H1 (cell line): ENCODE data around the gene RPP30. TPM values are rescaled to one million over a fixed set of nuclear protein-coding genes. Genes with fewer than 3 reads are reported as not detected.

Source experiments
- CTCF ChIA-PET: fragments of 300-600 bp; sonication (Branson Sonifier 250); formaldehyde crosslinking; loops from one replicate; lab custom pipeline; 2021; ENCODE audit not compliant: partially characterized antibody; lab: Charles Lee
- POLR2A ChIA-PET: fragments of 300-600 bp; sonication (Branson Sonifier 250); formaldehyde crosslinking; loops from one replicate; lab custom pipeline; 2021; ENCODE audit warnings: inconsistent platforms; ENCODE audit not compliant: partially characterized antibody; lab: Charles Lee
- DNase-seq, 2 experiments: peaks; one replicate each; pipeline versions ENCODE4 v3.0.0 to v3.0.0-alpha.2; 2010 to 2022; ENCODE audit warnings: low spot score in 2 of 2, low read depth in 1 of 2, mixed read lengths in 1 of 2
- FAIRE-seq: peaks from 2 replicates; lab custom pipeline; 2011; peaks lifted over from hg19 to GRCh38; lab: Jason Lieb, UNC
- H2AFZ ChIP-seq: 2 replicates; pipeline ENCODE4 v1.8.1; 2012; ENCODE audit warnings: low read length, inconsistent platforms
- H2AK5ac ChIP-seq: 2 replicates; pipeline ENCODE4 v1.6.1; 2013; ENCODE audit warnings: low read depth, low read length
- H2BK120ac ChIP-seq: replicated peaks from 2 replicates; pipeline ENCODE3; 2013; ENCODE audit warnings: low read depth, low read length, inconsistent platforms
- H2BK12ac ChIP-seq: 2 replicates; pipeline ENCODE4 v1.6.1; 2013; ENCODE audit warnings: low read depth, low read length
- H2BK15ac ChIP-seq: 2 replicates; pipeline ENCODE4 v1.6.1; 2013; ENCODE audit warnings: low read length
- H2BK20ac ChIP-seq: 2 replicates; pipeline ENCODE4 v1.6.1; 2013; ENCODE audit warnings: low read length
- H2BK5ac ChIP-seq: 2 replicates; pipeline ENCODE4 v1.6.1; 2013; ENCODE audit warnings: low read depth, low read length
- H3K14ac ChIP-seq: 2 replicates; pipeline ENCODE4 v1.6.1; 2013; ENCODE audit warnings: inconsistent platforms; ENCODE audit not compliant: insufficient read length
- H3K18ac ChIP-seq: 2 replicates; pipeline ENCODE4 v1.6.1; 2013; ENCODE audit warnings: low read length; ENCODE audit errors: extremely low read depth
- H3K23ac ChIP-seq: 2 replicates; pipeline ENCODE4 v1.6.1; 2013; ENCODE audit warnings: inconsistent platforms; ENCODE audit not compliant: insufficient read length
- H3K23me2 ChIP-seq: 2 replicates; pipeline ENCODE4 v1.6.1; 2013; ENCODE audit warnings: low read depth, low read length
- H3K27ac ChIP-seq: 2 replicates; pipeline ENCODE4 v1.6.1; 2011; ENCODE audit warnings: low read depth, low read length, inconsistent platforms
- H3K27me3 ChIP-seq, 4 experiments: replicated peaks in 1 of 4; 1 replicate in 1 of 4; 2 replicates in 3 of 4; pipeline versions ENCODE4 v1.6.1 to v1.8.1; 2011 to 2013; ENCODE audit warnings: low read length in 3 of 4, mild to moderate bottlenecking in 3 of 4, inconsistent platforms in 2 of 4, mixed read lengths in 2 of 4, moderate library complexity in 1 of 4; ENCODE audit not compliant: control insufficient read depth in 3 of 4, insufficient read depth in 3 of 4; ENCODE audit errors: extremely low read depth in 1 of 4
- H3K36me3 ChIP-seq, 4 experiments: 2 replicates each; pipeline versions ENCODE4 v1.6.1 to v1.8.1; 2011 to 2013; ENCODE audit warnings: mild to moderate bottlenecking in 4 of 4, low read length in 3 of 4, moderate library complexity in 2 of 4, control low read depth in 1 of 4, inconsistent platforms in 1 of 4; ENCODE audit not compliant: insufficient read depth in 4 of 4, control insufficient read depth in 2 of 4
- H3K4ac ChIP-seq: replicated peaks from 2 replicates; pipeline ENCODE3; 2013; ENCODE audit warnings: low read length, low read depth, mixed read lengths, inconsistent platforms; ENCODE audit not compliant: insufficient read length
- H3K4me1 ChIP-seq, 4 experiments: replicated peaks in 1 of 4; 1 replicate in 1 of 4; 2 replicates in 3 of 4; pipeline versions ENCODE4 v1.6.1 to v1.8.1; 2011 to 2013; ENCODE audit warnings: low read length in 3 of 4, inconsistent platforms in 2 of 4, mixed read lengths in 1 of 4; ENCODE audit not compliant: insufficient read depth in 4 of 4, control insufficient read depth in 3 of 4
- H3K4me2 ChIP-seq, 2 experiments: 2 replicates each; pipeline versions ENCODE4 v1.6.1 to v1.8.1; 2011 to 2013; ENCODE audit warnings: low read depth in 2 of 2, low read length in 2 of 2, control low read depth in 1 of 2, inconsistent platforms in 1 of 2, mild to moderate bottlenecking in 1 of 2; ENCODE audit not compliant: insufficient read depth in 1 of 2
- H3K4me3 ChIP-seq, 4 experiments: fragments of 200-600, 300-600 bp in 1 of 4; sonication (generic), shearing (Covaris generic), sonication (Bioruptor Twin) in 1 of 4; 2 replicates each; pipeline versions ENCODE4 v1.5.1 to v1.8.1; 2011 to 2016; ENCODE audit warnings: low read length in 4 of 4, low read depth in 3 of 4, control low read depth in 2 of 4, inconsistent platforms in 2 of 4, mild to moderate bottlenecking in 2 of 4, mixed read lengths in 1 of 4, moderate library complexity in 1 of 4; ENCODE audit not compliant: insufficient read depth in 2 of 4; ENCODE audit errors: extremely low read depth in 1 of 4
- H3K56ac ChIP-seq: replicated peaks from 2 replicates; pipeline ENCODE3; 2013; ENCODE audit warnings: low read depth, mild to moderate bottlenecking, mixed read lengths, low read length, inconsistent platforms; ENCODE audit not compliant: insufficient read length
- H3K79me1 ChIP-seq: 2 replicates; pipeline ENCODE4 v1.6.1; 2013; ENCODE audit warnings: low read depth, low read length, control low read depth
- H3K79me2 ChIP-seq, 2 experiments: 2 replicates each; pipeline versions ENCODE4 v1.6.1 to v1.8.1; 2012 to 2013; ENCODE audit warnings: low read length in 2 of 2, mild to moderate bottlenecking in 2 of 2, inconsistent platforms in 1 of 2; ENCODE audit not compliant: insufficient read depth in 2 of 2, control insufficient read depth in 1 of 2
- H3K9ac ChIP-seq, 4 experiments: replicated peaks in 1 of 4; 1 replicate in 1 of 4; 2 replicates in 3 of 4; pipeline versions ENCODE4 v1.6.1 to v1.8.1; 2011 to 2013; ENCODE audit warnings: low read depth in 3 of 4, low read length in 3 of 4, control low read depth in 2 of 4, mild to moderate bottlenecking in 2 of 4, moderate library complexity in 2 of 4, inconsistent platforms in 1 of 4; ENCODE audit errors: extremely low read depth in 1 of 4
- H3K9me3 ChIP-seq, 2 experiments: 2 replicates each; pipeline versions ENCODE4 v1.6.1 to v1.8.1; 2012 to 2013; ENCODE audit warnings: mild to moderate bottlenecking in 2 of 2, moderate library complexity in 2 of 2, control low read depth in 1 of 2, inconsistent platforms in 1 of 2, low read depth in 1 of 2, low read length in 1 of 2, mixed read lengths in 1 of 2; ENCODE audit not compliant: insufficient read depth in 2 of 2
- H4K20me1 ChIP-seq, 2 experiments: replicated peaks in 1 of 2; 2 replicates each; pipeline versions ENCODE3 to v1.8.1; 2011 to 2013; ENCODE audit warnings: inconsistent platforms in 2 of 2, low read length in 2 of 2, mild to moderate bottlenecking in 1 of 2; ENCODE audit not compliant: insufficient read depth in 2 of 2, control insufficient read depth in 1 of 2
- H4K5ac ChIP-seq: 2 replicates; pipeline ENCODE4 v1.6.1; 2013; ENCODE audit warnings: low read length, low read depth, mixed read lengths, inconsistent platforms; ENCODE audit not compliant: insufficient read length
- H4K8ac ChIP-seq: 2 replicates; pipeline ENCODE4 v1.8.0; 2013; ENCODE audit warnings: mild to moderate bottlenecking, moderate library complexity, low read length, inconsistent platforms; ENCODE audit not compliant: insufficient read depth; ENCODE audit errors: extremely low read depth
- H4K91ac ChIP-seq: replicated peaks from 2 replicates; pipeline ENCODE3; 2013; ENCODE audit warnings: low read length, mixed read lengths, inconsistent platforms; ENCODE audit not compliant: insufficient read length
- ASH2L ChIP-seq: fragments of 200-600, 300-600 bp; sonication (generic); IDR thresholded peaks from one replicate; pipeline ENCODE4 v1.7.1; 2017; ENCODE audit warnings: low read length
- ATF3 ChIP-seq: IDR thresholded peaks from 2 replicates; pipeline ENCODE4 v1.6.1; 2011; ENCODE audit warnings: low read depth, mild to moderate bottlenecking, low read length; ENCODE audit not compliant: insufficient read depth
- CTCF ChIP-seq, 3 experiments: IDR thresholded peaks; 1 replicate in 2 of 3; 2 replicates in 1 of 3; pipeline versions ENCODE4 v1.5.1 to v1.6.1; 2011; ENCODE audit warnings: low read length in 3 of 3, mild to moderate bottlenecking in 3 of 3, inconsistent platforms in 2 of 3, low read depth in 1 of 3, moderate library complexity in 1 of 3; ENCODE audit not compliant: insufficient read depth in 1 of 3; ENCODE audit errors: control extremely low read depth in 1 of 3
- SIRT6 ChIP-seq: IDR thresholded peaks from one replicate; pipeline ENCODE4 v1.7.1; 2012; ENCODE audit warnings: low read length, inconsistent platforms
- WGBS, 2 experiments: shearing (Covaris generic) in 1 of 2; methylation state at CpG; one replicate each; pipeline versions ENCODE4 v1.1.6 to v1.1.7; 2013 to 2015; ENCODE audit warnings: low lambda C conversion rate in 2 of 2, mixed read lengths in 2 of 2, inconsistent platforms in 1 of 2, low coverage in 1 of 2, missing lambda C conversion rate in 1 of 2; ENCODE audit not compliant: insufficient replicate concordance in 2 of 2, insufficient coverage in 1 of 2, insufficient read length in 1 of 2; ENCODE audit errors: extremely low coverage in 1 of 2, missing lambda C conversion rate in 1 of 2; 5-methylcytosine and 5-hydroxymethylcytosine counted together
- polyA plus RNA-seq, 7 experiments: library from polyadenylated mRNA; depleted of rRNA in 3 of 7; stranded (reverse) in 5 of 7; unstranded in 2 of 7; fragments of >200 nt in 5 of 7; fragments of 200-250 nt in 2 of 7; gene quantifications; 1 replicate in 5 of 7; 2 replicates in 1 of 7; 4 replicates in 1 of 7; pipeline versions ENCODE4 v1.2.1 to v1.2.3, GENCODE V29; 2011 to 2013; ENCODE audit warnings: missing spikeins in 2 of 7, mixed read lengths in 2 of 7
- total RNA-seq: library from RNA; stranded (reverse); fragmentation: NEBNext Ultra II Directional; extraction: Animal tissue kit (Norgen Biotek cat#: 25700); gene quantifications from 2 replicates; pipeline ENCODE4 v1.2.1, GENCODE V29; 2021

The RPP30 gene
- total and polyA plus RNA-seq, 2 of the 8 experiments (the other 6 are each of a cell fraction or from before 2014, with no cell fraction given): 38.9 to 79.7 TPM

- Histone ChIP-seq H3K79me1 (no peaks in the 10 kb centered on the region), H4K91ac (no peak overlapping the region), H3K4me1 (no peaks in the 10 kb centered on the region), H4K20me1 (no peaks in the 10 kb centered on the region), H3K79me2 (no peaks in the 10 kb centered on the region), H3K27ac (no peak overlapping the region), H2BK12ac (no peak overlapping the region), H2BK15ac (no peak overlapping the region), H3K4ac (no peak overlapping the region), H3K9me3 (no peaks in the 10 kb centered on the region; a peak in 1 of 4 replicates), H3K4me2 (no peak overlapping the region), H4K8ac (no peak overlapping the region), H2AK5ac (no peak overlapping the region), H3K27me3 (no peaks in the 10 kb centered on the region), H2AFZ (no peak overlapping the region), H3K18ac (no peak overlapping the region), H2BK20ac (no peak overlapping the region), H3K14ac (no peak overlapping the region), H3K4me3 (no peak overlapping the region), H4K5ac (no peak overlapping the region), H3K36me3 (peaks cover 0 to 18% (median 5%) of the 10 kb centered on the region in 4 experiments; a peak in 3 of 8 replicates), H2BK5ac (no peak overlapping the region), H3K56ac (no peak overlapping the region), H3K23ac (no peak overlapping the region), H3K9ac (no peak overlapping the region), H2BK120ac (no peak overlapping the region), H3K23me2 (no peaks in the 10 kb centered on the region)
- WGBS, 2 experiments: 93% methylated on average over 1 of the region's 1 CpG; no CpG with 5 or more reads in 1 of the 2 experiments
- POLR2A ChIA-PET: no interaction called here
- CTCF ChIA-PET: no interaction called here
- DNase-seq: no peak
- no peak for FAIRE-seq
- TF ChIP-seq CTCF (IDR thresholded peaks at IDR 0.05; ENCODE audit: control extremely low read depth in 1 of 3, insufficient read depth in 1 of 3, low read depth in 1 of 3, low read length in 3 of 3): no peak
- TF ChIP-seq ATF3: no peak
- TF ChIP-seq ASH2L: no peak
- no peak for TF ChIP-seq SIRT6
Measured at GRCh38 chr10:90905925-90906324, 34.2 kb downstream of the RPP30 start.
